GM12892 (cell line): Measurements from ENCODE around the gene AIP.
"Not testable (repeated sequence)": the region's sequence is repeated elsewhere in the genome, so short reads cannot be mapped to it uniquely, and the experiment has no call there.

ENCODE experiments used
- POLR2A ChIP-seq: IDR thresholded peaks from 2 replicates; pipeline ENCODE4 v1.6.1; 2011; ENCODE audit warnings: low read depth, low read length, control low read depth
- POLR2AphosphoS5 ChIP-seq: IDR thresholded peaks from 2 replicates; pipeline ENCODE4 v1.6.1; 2011; ENCODE audit warnings: low read depth, low read length, control low read depth
- TAF1 ChIP-seq: IDR thresholded peaks from 2 replicates; pipeline ENCODE4 v1.6.1; 2011; ENCODE audit warnings: low read depth, mild to moderate bottlenecking, control low read depth, low read length, borderline replicate concordance

DNA sequence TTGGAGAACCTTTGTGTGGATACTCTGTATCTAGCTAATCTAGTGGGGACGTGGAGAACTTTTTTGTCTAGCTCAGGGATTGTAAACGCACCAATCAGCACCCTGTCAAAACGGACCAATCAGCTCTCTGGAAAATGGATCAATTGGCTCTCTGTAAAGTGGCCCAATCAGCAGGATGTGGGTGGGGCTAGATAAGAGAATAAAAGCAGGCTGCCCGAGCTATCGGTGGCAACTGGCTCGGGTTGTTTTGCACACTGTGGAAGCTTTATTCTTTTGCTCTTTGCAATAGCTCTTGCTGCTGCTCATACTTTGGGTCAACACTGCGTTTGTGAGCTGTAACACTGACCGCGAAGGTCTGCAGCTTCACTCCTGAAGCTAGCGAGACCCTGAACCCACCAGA is 6.1 kb upstream of the AIP start:
- TF ChIP-seq TAF1, POLR2A, POLR2AphosphoS5: not testable (repeated sequence)
